AG08396 (cell line): Measurements from ENCODE around the gene MRGPRF.
"Not testable (repeated sequence)": the region's sequence is repeated elsewhere in the genome, so short reads cannot be mapped to it uniquely, and the experiment has no call there.

ENCODE experiments used
- DNase-seq: peaks from one replicate; pipeline ENCODE4 v3.0.0; 2012; ENCODE audit warnings: low spot score, mixed read lengths

The MRGPRF gene

DNA sequence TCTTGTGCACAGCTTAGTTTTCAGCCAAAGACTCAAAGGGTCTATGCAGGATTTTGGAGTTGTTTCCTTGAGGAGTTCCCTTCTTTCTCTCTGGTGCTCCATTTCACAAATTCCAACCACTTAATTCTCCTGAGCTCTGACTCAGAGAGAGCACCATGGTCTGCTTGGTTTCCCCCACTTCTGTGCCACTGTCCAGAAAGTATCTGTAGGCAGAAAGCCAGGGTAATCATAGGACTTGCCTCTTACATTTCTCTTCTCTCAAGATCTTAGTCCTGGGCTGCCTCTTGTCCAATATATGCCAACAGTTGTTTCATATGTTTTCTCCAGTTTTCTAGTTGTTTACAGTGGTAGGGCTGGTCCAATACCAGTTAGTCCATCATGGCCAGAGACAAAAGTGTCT is 25.8 kb downstream of the MRGPRF start:
- DNase-seq: no peak

DNA sequence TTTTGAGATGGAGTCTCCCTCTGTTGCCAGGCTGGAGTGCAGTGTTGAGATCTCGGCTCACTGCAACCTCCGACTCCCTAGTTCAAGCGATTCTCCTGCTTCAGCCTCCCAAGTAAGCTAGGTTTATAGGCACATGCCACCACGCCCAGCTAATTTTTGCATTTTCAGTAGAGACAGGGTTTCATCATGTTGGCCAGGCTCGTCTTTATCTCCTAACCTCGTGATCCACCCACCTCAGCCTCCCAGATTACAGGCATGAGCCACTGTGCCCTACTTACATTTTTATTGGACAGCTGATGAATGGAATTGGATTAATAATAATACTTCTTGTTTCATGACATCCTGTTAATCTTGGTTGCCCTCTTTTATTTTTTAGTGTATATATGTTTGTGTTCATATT is 29.2 kb downstream of the MRGPRF start:
- no peak for DNase-seq

DNA sequence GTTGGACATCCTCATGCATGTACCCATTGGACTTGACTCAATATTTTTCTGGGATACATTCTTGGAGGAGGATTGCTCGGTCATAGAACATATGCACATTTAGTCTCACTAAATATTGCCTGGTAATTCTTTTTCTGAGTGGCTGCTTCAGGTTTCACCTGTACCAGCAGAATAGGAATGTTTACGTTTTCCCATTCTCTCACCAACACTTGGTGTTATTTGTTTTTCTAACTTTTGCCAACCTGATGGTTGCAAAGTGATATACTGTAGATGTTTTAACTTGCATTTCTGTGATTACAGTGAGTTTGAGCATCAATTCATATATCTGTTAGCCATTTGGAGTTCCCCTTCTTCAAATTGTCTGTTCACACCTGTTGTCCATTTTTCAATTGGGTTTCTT is 30.9 kb downstream of the MRGPRF start:
- no peak for DNase-seq

DNA sequence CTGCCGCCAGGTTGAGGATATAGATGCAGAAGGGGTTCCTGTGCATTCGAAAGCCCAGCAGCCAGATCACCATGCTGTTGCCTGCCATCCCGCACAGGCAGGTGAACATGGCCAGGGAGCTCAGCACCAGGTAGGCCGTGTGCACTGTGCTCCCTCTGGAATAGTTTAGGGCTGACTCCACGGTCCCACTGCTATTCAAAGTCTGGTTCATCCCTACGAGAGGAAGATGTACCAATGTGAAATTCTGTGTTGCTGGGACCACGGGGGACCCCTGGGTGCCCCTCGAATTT is 32.3 kb downstream of the MRGPRF start, which contains the start of gene MRGPRD:
Gene MRGPRD, minus strand, starts transcription at position 211 of the 290 bp plus-strand sequence. Its CDS starts 0 bp downstream, at position 211.
- DNase-seq: no peak

DNA sequence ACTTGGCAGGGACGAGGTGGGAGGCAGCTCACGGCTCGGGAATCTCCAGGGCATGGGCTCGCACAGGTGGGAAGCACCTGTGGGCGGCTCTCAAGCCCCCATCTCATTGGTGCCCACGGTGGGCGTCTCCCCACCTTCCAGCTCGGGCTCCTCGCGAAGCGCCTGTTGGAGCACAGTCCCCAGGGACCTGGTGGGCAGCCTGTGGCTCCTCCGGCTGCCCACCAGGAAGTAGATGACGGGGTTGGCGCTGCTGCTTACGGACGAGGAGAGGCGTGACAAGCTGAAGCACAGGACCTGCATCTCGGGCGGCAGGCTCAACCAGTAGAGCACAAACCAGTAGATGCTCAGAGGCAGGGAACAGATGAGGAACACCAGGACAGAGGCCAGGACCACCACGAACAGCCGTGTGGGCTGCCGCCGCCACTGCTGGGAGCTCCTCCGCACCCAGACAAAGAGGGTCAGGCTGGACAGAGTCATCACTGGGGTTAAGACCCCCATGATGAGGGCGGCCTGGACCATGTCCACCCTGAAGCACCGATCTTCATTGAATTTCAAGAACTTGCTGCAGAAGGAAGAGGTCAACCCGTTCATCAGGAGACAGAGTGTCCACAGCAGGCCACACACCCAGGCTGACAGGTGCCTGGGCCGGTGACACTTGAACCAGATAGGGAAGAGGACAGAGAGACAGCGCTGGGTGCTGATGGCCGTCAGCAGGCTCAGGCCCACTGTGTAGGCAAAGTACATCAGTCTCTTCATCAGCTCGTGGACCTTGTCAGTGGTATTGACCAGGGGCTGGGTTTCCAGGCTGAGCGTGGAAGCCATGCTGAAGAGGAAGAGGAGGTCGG is 32.9 kb downstream of the MRGPRF start:
- DNase-seq: no peak

DNA sequence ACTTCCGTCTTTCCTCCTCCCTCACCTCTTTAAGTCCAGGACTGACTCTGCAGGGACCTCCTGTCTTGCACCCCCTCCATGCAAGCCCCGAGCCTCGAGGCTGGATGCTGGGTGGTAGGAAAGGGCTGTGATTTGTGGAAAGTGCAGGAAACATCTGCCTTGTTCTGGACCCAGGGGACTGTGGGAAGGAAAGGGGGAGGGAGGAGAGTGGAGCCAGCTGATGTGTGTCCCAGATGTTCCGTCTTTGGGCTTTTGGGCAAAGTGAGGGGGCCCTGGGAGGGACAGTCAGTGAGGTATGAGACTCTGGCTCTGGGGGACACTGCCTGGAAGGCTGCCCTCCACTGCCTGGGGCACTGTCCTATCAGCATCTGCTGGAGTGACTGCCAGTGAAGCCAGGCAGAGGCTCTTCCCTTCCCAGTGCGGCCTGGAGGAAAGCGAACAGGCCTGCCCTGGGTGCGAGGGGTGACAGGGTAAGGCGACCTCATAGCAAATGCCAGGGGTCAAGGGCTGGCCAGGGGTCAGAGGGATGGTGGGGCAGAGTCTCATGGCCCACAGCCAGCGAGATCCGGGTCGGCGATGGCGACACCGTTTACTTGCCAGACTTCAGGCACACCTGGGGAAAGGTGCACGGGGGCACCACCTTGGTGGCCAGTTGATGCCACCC is 34.0 kb downstream of the MRGPRF start:
- no peak for DNase-seq

DNA sequence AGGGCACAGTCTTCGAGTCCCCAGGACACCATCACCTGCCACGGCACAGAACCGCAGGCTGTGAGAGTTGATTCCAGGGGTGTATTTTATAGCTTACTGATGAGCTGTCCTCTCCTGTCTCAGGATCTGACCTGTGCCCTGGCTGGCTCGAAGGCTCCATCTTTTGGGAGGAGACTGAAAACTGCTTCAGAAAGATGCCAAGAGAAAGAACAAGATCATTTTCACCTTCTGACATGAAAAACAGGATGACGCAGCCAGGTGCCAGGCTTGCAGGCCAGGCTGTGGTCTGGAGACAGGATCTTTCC is 34.5 kb downstream of the MRGPRF start:
- no peak for DNase-seq

DNA sequence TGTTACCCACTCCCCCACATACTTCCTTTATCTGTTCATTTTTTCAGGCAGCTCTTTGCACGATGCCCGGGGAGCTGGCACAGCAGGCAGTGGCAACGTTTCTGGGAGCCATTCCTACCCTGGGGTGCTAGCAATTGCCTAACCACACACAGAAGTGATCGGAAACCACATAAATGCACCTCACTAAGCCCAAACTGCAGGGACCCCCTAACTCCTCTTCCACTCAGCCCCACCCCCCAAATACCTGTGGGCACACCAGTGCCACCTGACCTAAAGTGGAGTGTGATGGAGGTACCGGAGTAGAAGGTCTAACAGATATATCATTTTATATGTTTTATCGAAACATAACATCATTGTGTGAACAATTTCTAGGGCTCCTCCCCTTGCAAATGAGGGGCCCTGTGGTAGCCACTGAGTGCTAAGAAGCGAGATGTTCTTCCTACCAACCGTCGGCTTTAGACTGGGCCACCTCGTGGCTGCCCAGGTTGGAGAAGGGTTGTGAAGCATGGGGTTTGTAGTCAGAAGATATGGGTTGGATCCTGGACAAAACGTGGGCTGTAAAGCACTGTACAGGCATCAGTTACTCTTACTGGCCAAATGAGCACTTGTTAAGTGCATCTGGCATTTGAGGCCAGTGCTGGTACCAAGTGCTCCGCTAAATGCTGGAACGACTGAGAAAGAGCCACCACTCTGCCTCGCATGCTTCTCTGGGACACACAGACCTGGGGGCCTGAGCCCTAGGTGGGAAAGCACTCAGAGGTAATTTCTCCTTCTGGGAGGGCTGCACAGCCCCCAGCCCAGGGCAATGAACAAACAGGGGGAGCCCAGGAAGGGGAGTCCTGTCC is 35.0 kb downstream of the MRGPRF start:
- DNase-seq: no peak

DNA sequence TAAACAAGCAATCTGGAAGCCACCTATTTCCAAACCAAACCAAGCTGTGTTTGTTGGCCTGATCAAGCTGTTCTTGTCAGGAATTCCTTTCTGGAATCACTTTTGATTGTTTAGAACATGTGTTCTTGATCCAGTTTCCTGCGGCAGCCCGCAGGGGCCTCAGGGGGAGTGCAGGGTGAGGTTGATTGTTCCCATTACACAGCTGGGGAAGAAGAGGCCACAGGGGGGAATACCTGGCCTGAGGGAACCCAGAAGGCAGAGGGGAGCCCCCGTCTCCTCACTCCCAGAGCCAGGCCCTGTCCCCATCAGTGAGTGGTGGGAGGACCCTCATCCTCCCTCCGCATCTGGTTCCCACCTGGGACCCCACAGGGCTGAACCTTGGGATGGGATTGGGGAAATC is 36.5 kb downstream of the MRGPRF start:
- DNase-seq: peak; percentile 14

DNA sequence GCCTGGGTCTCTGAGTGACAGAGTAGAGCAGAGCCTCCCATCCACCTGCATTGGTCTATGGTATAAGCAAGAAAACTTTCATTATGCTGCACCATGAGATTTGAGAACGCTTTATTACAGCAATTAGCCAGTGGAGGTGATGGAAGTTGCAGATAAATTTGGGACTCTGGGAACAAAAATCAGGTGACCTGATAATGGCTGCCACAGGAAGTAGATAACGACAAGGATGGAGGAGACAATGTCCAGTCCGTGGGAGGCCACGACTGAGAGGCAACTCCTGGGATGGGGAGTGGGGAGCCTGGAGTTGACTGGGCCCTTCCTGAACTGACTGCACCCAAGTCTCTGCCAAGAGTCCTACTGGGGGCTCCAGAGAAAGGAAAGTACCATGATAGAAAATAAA is 37.0 kb downstream of the MRGPRF start:
- DNase-seq: peak; percentile 5

DNA sequence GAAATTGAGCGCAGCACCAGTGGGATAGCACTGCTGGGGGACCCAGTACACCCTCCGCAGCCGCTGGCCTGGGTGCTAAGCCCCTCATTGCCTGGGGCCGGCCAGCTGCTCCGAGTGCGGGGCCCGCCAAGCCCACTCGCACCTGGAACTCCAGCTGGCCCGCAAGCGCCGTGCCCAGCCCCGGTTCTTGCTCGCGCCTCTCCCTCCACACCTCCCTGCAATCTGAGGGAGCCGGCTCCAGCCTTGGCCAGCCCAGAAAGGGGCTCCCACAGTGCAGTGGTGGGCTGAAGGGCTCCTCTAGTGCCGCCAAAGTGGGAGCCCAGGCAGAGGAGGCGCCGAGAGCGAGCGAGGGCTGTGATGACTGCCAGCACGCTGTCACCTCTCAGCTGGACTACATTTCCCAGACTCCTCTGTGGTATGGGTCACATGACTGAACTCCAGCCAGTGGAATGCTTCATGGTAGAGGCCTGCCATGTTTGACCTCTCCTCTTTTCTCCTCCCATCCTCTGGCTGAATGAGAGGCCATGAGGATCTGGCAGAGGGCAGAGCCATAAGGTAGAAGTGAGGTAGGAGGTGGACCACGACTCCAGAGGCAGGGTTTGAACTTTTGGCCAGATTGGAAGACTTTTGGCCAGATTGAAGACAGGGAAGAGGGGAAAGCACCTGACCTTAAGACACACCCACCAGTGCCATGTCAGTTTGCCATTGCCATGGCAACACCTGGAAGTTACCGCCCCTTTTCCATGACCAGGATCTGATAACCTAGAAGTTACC is 38.4 kb downstream of the MRGPRF start:
- peak; percentile 57 for DNase-seq

DNA sequence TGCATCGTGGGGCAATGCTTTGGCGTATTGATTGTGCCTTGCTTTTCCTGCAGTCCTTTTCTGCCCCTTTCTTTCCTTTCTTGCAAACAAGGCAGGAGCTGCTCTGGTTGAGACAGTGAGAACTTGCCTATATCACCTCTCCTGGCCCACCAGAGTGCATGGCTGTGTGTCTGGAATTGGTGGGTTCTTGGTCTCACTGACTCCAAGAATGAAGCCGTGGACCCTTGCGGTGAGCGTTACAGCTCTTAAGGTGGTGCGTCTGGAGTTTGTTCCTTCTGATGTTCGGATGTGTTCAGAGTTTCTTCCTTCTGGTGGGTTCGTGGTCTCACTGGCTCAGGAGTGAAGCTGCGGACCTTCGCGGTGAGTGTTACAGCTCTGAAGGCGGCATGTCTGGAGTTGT is 39.3 kb downstream of the MRGPRF start:
- DNase-seq: not testable (repeated sequence)

DNA sequence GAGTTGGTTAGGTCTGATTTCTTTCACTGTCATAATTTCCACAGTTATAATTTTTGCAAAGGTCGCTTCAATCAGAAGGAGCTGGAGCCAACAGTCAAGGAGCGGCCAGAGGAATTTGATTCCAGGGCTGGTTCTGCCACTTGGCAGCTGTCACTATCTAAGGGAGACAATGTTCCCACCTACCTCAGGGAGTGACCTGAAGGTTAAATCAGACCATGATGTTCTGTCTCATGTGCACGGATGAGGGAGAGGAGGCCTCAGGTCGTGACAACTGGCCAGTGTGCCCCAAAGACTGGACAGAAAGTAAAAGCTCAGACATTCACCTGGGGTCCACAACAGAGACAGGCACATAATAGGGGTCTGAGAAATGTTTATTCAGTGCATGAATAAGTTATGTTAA is 39.8 kb downstream of the MRGPRF start:
- DNase-seq: peak; percentile 0

DNA sequence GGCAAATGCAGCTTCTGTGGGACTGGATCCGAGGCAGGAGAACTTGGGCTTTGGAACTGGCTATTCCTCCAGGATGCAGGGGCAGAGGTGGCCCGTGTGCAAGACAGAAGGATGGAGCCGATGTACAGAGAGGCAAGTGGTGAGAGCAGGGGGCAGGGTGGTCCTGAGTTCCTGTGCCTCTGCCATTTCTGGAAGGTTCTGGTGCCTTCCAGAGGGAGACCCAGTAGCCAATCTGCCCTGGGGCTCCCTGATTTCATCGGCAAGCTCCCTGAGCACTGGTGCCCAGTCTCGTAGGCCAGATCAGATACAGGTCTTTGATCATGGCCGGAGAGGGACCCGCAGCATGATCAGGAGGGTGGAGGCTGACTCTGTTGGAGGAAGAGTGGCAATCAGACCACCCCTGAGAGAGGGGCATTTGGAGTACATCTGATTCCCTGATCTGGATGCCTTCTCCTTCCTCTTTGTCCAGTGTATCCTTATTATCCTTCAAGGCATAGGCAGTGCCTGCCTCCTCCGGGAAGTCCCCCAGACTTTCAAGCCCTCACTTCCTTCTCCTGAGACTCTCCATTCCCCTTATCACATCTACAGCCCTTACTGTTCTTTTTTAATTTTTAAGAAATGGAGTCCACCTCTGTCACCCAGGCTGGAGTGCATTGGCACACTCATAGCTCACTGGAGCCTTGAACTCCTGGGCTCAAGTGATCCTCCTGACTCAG is 42.0 kb downstream of the MRGPRF start:
- DNase-seq: peak; percentile 1

DNA sequence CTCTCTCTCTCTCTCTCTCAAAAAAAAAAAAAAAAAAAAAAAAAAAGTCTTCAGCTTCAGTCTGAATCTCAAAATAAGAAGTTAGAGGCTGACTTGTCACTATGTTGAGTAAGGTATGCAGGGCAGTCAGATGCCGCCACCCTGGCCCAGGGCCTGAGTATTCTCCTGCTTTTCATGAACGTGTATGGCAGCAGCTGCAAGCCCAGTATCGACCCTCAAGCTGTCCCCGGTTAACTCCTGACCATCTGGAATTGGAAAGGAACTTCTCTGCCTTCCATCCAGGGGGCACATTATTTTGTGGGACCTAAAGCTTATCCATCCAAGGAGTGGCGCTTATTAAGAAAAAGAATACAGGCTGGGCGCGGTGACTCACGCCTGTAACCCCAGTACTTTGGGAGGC is 43.7 kb downstream of the MRGPRF start:
- no peak for DNase-seq

DNA sequence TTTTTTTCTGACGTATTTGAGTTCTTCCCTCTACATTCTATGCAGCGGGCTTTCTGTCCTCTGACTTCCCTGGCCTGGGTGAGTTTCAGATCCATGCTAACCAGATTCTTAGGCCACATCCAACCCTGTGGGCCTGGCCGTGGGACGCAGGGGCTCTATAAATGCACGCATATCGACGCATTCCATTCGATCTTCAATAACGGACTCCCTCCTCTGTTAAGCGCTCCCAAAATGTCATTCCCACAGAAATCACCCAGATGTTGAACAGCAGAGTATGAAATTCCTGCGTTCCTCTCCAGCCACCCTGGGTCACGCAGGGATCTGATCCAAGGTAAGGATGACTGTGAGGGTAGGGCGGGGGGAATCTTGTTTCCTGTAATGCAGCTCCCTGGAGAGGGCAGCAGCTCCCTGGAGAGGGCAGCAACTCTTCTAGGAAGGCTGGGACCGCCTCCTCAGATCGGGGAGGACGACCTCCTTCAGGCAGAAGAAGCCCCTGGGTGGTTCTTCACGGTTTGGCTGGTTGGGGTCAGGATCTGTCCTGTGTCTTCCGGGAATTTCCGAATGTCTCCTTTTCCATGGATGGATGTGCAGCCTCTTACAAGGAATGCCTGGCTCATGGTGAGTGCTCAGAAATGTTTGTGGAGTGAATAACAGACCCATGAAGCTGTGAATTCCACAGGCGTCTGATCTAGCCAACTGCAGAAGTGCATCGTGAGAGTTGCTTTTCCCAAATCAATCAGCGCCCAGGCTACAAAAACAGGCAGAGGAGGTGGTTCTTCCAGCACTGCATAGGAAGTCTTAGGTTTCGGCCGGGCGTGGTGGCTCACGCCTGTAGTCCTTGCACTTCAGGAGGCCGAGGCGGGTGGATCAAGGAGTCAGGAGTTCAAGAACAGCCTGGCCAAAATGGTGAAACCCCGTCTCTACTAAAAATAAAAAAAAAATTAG is 44.5 kb downstream of the MRGPRF start:
- no peak for DNase-seq

DNA sequence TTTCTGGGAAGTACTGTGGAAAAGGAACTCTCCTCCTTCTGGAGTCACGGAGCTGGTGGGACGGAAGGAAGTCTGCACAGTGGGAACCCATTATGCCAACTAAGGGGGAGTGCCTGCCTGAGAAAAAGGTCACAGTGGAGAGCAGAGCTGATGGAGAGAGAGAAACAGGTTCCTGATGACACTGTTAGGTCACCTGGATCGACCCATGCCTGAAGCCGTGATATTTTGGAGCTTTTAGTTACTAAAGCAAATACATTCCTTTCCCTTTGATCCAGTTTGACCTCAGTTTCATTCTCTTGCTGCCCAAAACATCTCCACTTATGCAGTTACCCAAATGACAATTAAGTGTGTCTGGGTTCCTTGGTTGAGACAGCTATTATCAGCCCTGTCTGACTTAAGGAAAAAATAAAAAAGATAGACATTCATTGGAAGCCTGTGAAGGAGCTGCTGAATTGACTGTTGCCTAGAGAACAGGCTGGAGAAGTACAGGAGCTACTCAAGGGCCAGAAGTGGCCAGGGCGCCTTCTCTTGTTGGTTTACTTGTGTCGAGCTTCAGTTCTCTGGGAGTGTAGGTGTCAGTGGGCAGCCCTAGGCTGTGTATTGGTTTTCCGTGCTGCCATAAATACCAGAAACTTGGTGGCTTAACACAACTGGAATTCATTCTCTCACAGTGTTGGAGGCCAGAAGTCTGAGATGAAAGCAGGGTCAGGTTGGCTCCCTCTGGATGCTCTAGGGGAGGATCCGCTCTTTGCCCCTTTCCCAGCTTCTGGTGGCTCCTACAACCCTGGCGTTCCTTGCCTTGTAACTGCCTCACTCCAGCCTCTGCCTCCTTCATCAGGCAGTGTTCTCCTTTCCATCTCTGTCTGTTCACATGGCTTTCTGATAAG is 45.9 kb downstream of the MRGPRF start:
- no peak for DNase-seq

DNA sequence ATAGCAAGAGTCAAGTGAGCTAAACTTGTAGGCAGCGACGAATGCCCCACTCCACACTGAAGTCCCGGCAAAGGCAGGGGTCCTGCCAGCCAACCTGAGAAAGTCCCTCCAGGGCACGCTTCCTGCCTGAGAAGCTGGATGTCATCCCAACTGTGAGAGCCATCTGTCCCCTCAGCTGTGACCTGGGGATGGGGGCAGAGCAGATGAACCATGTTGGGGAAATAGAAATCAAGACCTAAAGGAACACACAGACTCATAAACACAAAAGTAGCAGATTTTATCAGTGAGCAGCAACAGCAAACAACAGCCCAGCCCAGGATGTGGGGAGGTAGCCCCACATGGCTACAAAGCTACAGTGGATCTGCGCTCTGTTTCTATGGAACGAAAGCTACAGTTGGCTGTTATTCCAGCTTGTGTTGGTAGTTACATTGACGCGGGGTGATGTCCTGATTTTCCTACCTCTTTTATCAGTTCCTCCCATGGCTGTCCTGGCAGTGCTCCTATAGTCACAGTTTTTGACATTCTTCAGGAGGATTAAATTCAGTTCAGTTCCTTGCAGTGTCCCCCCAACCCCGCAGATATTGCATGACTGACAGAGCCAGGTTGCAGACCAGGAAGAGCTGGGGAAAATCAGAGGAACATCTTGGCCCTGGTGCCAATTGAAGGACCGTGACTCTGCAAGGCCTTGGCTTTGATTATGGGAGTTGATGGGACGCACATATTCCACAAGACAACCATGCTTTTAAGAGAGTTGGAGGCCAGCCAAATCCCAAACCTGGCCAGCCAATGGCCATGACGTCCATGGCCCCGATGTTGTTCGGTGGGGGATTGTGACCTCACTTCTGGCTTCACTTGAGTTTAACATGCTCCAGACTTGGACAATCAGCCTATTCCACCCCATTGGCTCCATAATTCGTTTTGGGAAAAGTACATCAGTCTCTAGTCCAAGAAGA is 46.9 kb downstream of the MRGPRF start:
- no peak for DNase-seq
